Activated naive CD4-positive, alpha-beta T cell treated with anti-CD3 and anti-CD28 coated beads, Interleukin-2, amount 50 U/mL, for 24 hours (primary cell): ENCODE results near the gene ZNF407.

Source experiments
- H3K27ac Mint-ChIP-seq: one replicate; pipeline ENCODE4 v1.8.0; 2021; ENCODE audit warnings: mild to moderate bottlenecking, mixed read lengths
- H3K27me3 Mint-ChIP-seq: one replicate; pipeline ENCODE4 v1.8.0; 2021; ENCODE audit warnings: mixed read lengths
- H3K36me3 Mint-ChIP-seq: one replicate; pipeline ENCODE4 v1.8.0; 2021; ENCODE audit warnings: mixed read lengths
- H3K4me1 Mint-ChIP-seq: one replicate; pipeline ENCODE4 v1.8.0; 2021; ENCODE audit warnings: mixed read lengths
- H3K4me3 Mint-ChIP-seq: one replicate; pipeline ENCODE4 v1.8.0; 2021; ENCODE audit warnings: mild to moderate bottlenecking, mixed read lengths
- H3K9me3 Mint-ChIP-seq: one replicate; pipeline ENCODE4 v1.8.0; 2021; ENCODE audit warnings: mixed read lengths

Gene ZNF407

GRCh38 chr18:74856434-74856833 lies 258.8 kb downstream of the ZNF407 start:
- Mint-ChIP-seq H3K4me1 (no peaks in the 10 kb centered on the region), H3K36me3 (peaks cover 7% of the 10 kb centered on the region), H3K27ac (no peak overlapping the region), H3K4me3 (no peak overlapping the region), H3K27me3 (no peaks in the 10 kb centered on the region), H3K9me3 (no peaks in the 10 kb centered on the region)

GRCh38 chr18:74856928-74857327 lies 259.3 kb downstream of the ZNF407 start:
- H3K36me3 Mint-ChIP-seq, result peaks cover 7% of the 10 kb centered on the region
- H3K27me3 Mint-ChIP-seq, result no peaks in the 10 kb centered on the region
- no peak overlapping the region for H3K4me3 Mint-ChIP-seq
- H3K9me3 Mint-ChIP-seq, result no peaks in the 10 kb centered on the region
- H3K4me1 Mint-ChIP-seq, result no peaks in the 10 kb centered on the region
- no peak overlapping the region for H3K27ac Mint-ChIP-seq

- Mint-ChIP-seq H3K9me3 (no peaks in the 10 kb centered on the region), H3K4me1 (no peaks in the 10 kb centered on the region), H3K27ac (no peak overlapping the region), H3K27me3 (no peaks in the 10 kb centered on the region), H3K4me3 (no peak overlapping the region), H3K36me3 (peaks cover 7% of the 10 kb centered on the region)
Observed at GRCh38 chr18:74857901-74858300, 260.2 kb downstream of the ZNF407 start.

GRCh38 chr18:74861154-74861553 lies 263.5 kb downstream of the ZNF407 start:
- H3K4me3 Mint-ChIP-seq, result no peak overlapping the region
- no peaks in the 10 kb centered on the region for H3K27me3 Mint-ChIP-seq
- no peaks in the 10 kb centered on the region for H3K9me3 Mint-ChIP-seq
- H3K4me1 Mint-ChIP-seq, result no peaks in the 10 kb centered on the region
- H3K27ac Mint-ChIP-seq, result no peak overlapping the region
- H3K36me3 Mint-ChIP-seq, result peaks cover 5% of the 10 kb centered on the region

GRCh38 chr18:74862094-74862493 lies 264.4 kb downstream of the ZNF407 start:
- no peaks in the 10 kb centered on the region for H3K27me3 Mint-ChIP-seq
- H3K9me3 Mint-ChIP-seq, result no peaks in the 10 kb centered on the region
- H3K36me3 Mint-ChIP-seq, result peaks cover 5% of the 10 kb centered on the region
- H3K4me1 Mint-ChIP-seq, result no peaks in the 10 kb centered on the region
- no peak overlapping the region for H3K27ac Mint-ChIP-seq
- no peak overlapping the region for H3K4me3 Mint-ChIP-seq

- Mint-ChIP-seq H3K27ac (no peak overlapping the region), H3K4me1 (no peaks in the 10 kb centered on the region), H3K4me3 (no peak overlapping the region), H3K36me3 (no peaks in the 10 kb centered on the region), H3K27me3 (no peaks in the 10 kb centered on the region), H3K9me3 (no peaks in the 10 kb centered on the region)
Observed at GRCh38 chr18:74866577-74866976, 268.9 kb downstream of the ZNF407 start.

- Mint-ChIP-seq H3K36me3 (no peaks in the 10 kb centered on the region), H3K9me3 (no peaks in the 10 kb centered on the region), H3K27ac (no peak overlapping the region), H3K27me3 (no peaks in the 10 kb centered on the region), H3K4me3 (no peak overlapping the region), H3K4me1 (no peaks in the 10 kb centered on the region)
Observed at GRCh38 chr18:74868461-74868860, 270.8 kb downstream of the ZNF407 start.

GRCh38 chr18:74869904-74870863 lies 272.5 kb downstream of the ZNF407 start:
- H3K27ac Mint-ChIP-seq, result no peak overlapping the region
- H3K36me3 Mint-ChIP-seq, result no peaks in the 10 kb centered on the region
- no peaks in the 10 kb centered on the region for H3K4me1 Mint-ChIP-seq
- no peaks in the 10 kb centered on the region for H3K27me3 Mint-ChIP-seq
- no peak overlapping the region for H3K4me3 Mint-ChIP-seq
- H3K9me3 Mint-ChIP-seq, result no peaks in the 10 kb centered on the region

GRCh38 chr18:74870950-74871349 lies 273.3 kb downstream of the ZNF407 start:
- no peaks in the 10 kb centered on the region for H3K4me1 Mint-ChIP-seq
- peaks cover under 1% of the 10 kb centered on the region for H3K36me3 Mint-ChIP-seq
- no peaks in the 10 kb centered on the region for H3K27me3 Mint-ChIP-seq
- H3K9me3 Mint-ChIP-seq, result no peaks in the 10 kb centered on the region
- H3K27ac Mint-ChIP-seq, result no peak overlapping the region
- no peak overlapping the region for H3K4me3 Mint-ChIP-seq

GRCh38 chr18:74873629-74874028 lies 276.0 kb downstream of the ZNF407 start:
- Mint-ChIP-seq H3K4me3 (no peak overlapping the region), H3K27ac (no peak overlapping the region), H3K27me3 (no peaks in the 10 kb centered on the region), H3K9me3 (no peaks in the 10 kb centered on the region), H3K4me1 (no peaks in the 10 kb centered on the region), H3K36me3 (peaks cover 6% of the 10 kb centered on the region)

GRCh38 chr18:74874351-74874750 lies 276.7 kb downstream of the ZNF407 start:
- Mint-ChIP-seq H3K9me3 (no peaks in the 10 kb centered on the region), H3K27ac (no peak overlapping the region)

GRCh38 chr18:74876630-74877243 lies 279.1 kb downstream of the ZNF407 start:
- no peaks in the 10 kb centered on the region for H3K27me3 Mint-ChIP-seq
- H3K4me1 Mint-ChIP-seq, result no peaks in the 10 kb centered on the region
- no peak overlapping the region for H3K27ac Mint-ChIP-seq
- H3K36me3 Mint-ChIP-seq, result peaks cover 16% of the 10 kb centered on the region
- H3K9me3 Mint-ChIP-seq, result no peaks in the 10 kb centered on the region
- H3K4me3 Mint-ChIP-seq, result no peak overlapping the region

More at GRCh38 chr18:74874351-74874750, 276.7 kb downstream of the ZNF407 start:
- peaks cover 6% of the 10 kb centered on the region for H3K36me3 Mint-ChIP-seq
- H3K4me3 Mint-ChIP-seq, result no peak overlapping the region
- H3K27me3 Mint-ChIP-seq, result no peaks in the 10 kb centered on the region
- H3K4me1 Mint-ChIP-seq, result no peaks in the 10 kb centered on the region

GRCh38 chr18:74878267-74878666 lies 280.6 kb downstream of the ZNF407 start:
- Mint-ChIP-seq H3K9me3 (no peaks in the 10 kb centered on the region), H3K4me3 (no peak overlapping the region), H3K27ac (no peak overlapping the region), H3K4me1 (no peaks in the 10 kb centered on the region), H3K27me3 (no peaks in the 10 kb centered on the region), H3K36me3 (peaks cover 20% of the 10 kb centered on the region)

- Mint-ChIP-seq H3K36me3 (peaks cover 20% of the 10 kb centered on the region), H3K27ac (no peak overlapping the region), H3K27me3 (no peaks in the 10 kb centered on the region), H3K4me1 (no peaks in the 10 kb centered on the region), H3K4me3 (no peak overlapping the region), H3K9me3 (no peaks in the 10 kb centered on the region)
Observed at GRCh38 chr18:74880706-74881278, 283.1 kb downstream of the ZNF407 start.

GRCh38 chr18:74892066-74892627 lies 294.5 kb downstream of the ZNF407 start:
- Mint-ChIP-seq H3K36me3 (peaks cover 3% of the 10 kb centered on the region), H3K27ac (no peak overlapping the region), H3K4me1 (peaks cover 8% of the 10 kb centered on the region), H3K27me3 (no peaks in the 10 kb centered on the region), H3K9me3 (no peaks in the 10 kb centered on the region), H3K4me3 (no peak overlapping the region)

- H3K27ac Mint-ChIP-seq, result no peak overlapping the region
- H3K27me3 Mint-ChIP-seq, result no peaks in the 10 kb centered on the region
- H3K4me1 Mint-ChIP-seq, result peaks cover 8% of the 10 kb centered on the region
- no peaks in the 10 kb centered on the region for H3K9me3 Mint-ChIP-seq
- no peak overlapping the region for H3K4me3 Mint-ChIP-seq
- H3K36me3 Mint-ChIP-seq, result peaks cover 4% of the 10 kb centered on the region
Observed at GRCh38 chr18:74895686-74896085, 298.0 kb downstream of the ZNF407 start.
